Measurements from ENCODE around the gene NEDD4. TPM values are rescaled to one million over a fixed set of nuclear protein-coding genes. Genes with fewer than 3 reads are reported as not detected.
A peak's percentile ranks its signal among the peaks of the same experiment; 100 is the strongest.
"Not testable (repeated sequence)": the region's sequence is repeated elsewhere in the genome, so short reads cannot be mapped to it uniquely, and the experiment has no call there.

Gene NEDD4
- polyA plus RNA-seq, 2 of the 4 experiments (the other 2 are of a cell fraction) = 56.4 to 78.8 TPM

DNA sequence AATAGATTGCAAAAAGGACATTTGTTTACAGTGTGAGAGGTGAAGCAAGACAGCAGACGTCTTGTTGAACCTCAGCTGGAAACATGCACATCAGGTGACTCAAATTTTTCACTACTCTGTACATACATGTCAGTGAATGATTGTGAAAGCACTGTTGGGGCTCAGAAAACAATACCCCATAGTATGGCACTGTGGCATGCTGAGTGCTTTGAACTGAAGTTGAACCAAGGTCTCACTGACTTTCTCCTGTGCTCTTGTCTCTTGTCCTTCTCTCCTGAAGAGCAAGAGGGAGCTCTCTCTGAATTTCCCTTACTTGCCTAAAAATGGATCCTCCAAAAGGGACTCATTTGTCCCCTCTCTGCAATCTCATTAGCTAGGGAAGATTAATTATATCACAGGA is 24.5 kb upstream of the NEDD4 start:
- H3K9me3 ChIP-seq = peaks cover 6% of the 10 kb centered on the region
- TF ChIP-seq EHF (CRISPR knock-in tag; IDR thresholded peaks at IDR 0.05) = no peak
- TF ChIP-seq, protein P1, sequence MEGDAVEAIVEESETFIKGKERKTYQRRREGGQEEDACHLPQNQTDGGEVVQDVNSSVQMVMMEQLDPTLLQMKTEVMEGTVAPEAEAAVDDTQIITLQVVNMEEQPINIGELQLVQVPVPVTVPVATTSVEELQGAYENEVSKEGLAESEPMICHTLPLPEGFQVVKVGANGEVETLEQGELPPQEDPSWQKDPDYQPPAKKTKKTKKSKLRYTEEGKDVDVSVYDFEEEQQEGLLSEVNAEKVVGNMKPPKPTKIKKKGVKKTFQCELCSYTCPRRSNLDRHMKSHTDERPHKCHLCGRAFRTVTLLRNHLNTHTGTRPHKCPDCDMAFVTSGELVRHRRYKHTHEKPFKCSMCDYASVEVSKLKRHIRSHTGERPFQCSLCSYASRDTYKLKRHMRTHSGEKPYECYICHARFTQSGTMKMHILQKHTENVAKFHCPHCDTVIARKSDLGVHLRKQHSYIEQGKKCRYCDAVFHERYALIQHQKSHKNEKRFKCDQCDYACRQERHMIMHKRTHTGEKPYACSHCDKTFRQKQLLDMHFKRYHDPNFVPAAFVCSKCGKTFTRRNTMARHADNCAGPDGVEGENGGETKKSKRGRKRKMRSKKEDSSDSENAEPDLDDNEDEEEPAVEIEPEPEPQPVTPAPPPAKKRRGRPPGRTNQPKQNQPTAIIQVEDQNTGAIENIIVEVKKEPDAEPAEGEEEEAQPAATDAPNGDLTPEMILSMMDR (IDR thresholded peaks at IDR 0.05) = 0 out of 3 replicates have a peak, but pooled peaks have one; percentile 12
- TF ChIP-seq SMC3 (IDR thresholded peaks at IDR 0.05) = 0 out of 3 replicates have a peak, but pooled peaks have one; percentile 22
- 44% methylated on average over 1 of the region's 1 CpG for WGBS (ENCODE audit: missing lambda C conversion rate)
- DNase-seq (ENCODE audit: low read depth in 1 of 2, low spot score in 1 of 2) (no peak), FAIRE-seq (no peak), ATAC-seq (peak in 1 of 2 experiments; percentile 51; a peak in 3 of 6 replicates)
- H3K4me3 ChIP-seq = no peak overlapping the region
- H3K4me1 ChIP-seq = peaks cover 9% of the 10 kb centered on the region
- POLR2A ChIA-PET = no interaction called here
- no peak overlapping the region; the same call in 2 of the 3 replicates for H3K4me2 ChIP-seq
- CTCF ChIA-PET = interaction anchor here (0.7 to 2.3 kb wide), 9 partner anchors 16 to 277 kb away, joined by 3 to 7 read pairs (median 4); partner anchors contain the start of gene NEDD4
- no peak overlapping the region for H3K27ac ChIP-seq

DNA sequence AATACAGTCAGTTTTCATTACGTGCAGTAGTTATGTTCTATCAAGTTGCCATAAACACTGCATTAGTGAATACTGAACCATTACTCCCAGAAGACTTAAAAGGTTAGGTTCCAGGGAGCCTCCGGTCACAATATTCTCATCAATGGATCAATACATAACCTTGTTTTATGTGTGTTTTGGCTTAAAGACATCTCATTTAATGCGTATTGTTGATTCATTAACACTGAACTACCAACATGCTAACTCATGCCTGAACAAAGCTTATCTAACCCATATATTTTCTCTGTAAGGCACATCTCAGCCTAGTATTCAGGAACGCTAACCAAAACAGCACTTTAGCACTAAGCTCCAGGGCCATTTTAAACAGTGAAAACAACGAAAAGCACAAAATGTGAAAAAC is 24.1 kb upstream of the NEDD4 start:
- ATAC-seq (no peak), DNase-seq (ENCODE audit: low read depth in 1 of 2, low spot score in 1 of 2) (no peak), FAIRE-seq (no peak)
- POLR2A ChIA-PET = no interaction called here
- TF ChIP-seq HOXA7 (CRISPR knock-in tag; IDR thresholded peaks at IDR 0.05) (no peak), ZSCAN20 (CRISPR knock-in tag; IDR thresholded peaks at IDR 0.05) (no peak), NPAS2 (CRISPR knock-in tag; IDR thresholded peaks at IDR 0.05; ENCODE audit: borderline replicate concordance) (no peak), FOXS1 (CRISPR knock-in tag; IDR thresholded peaks at IDR 0.05) (no peak)
- TF ChIP-seq, protein P2, sequence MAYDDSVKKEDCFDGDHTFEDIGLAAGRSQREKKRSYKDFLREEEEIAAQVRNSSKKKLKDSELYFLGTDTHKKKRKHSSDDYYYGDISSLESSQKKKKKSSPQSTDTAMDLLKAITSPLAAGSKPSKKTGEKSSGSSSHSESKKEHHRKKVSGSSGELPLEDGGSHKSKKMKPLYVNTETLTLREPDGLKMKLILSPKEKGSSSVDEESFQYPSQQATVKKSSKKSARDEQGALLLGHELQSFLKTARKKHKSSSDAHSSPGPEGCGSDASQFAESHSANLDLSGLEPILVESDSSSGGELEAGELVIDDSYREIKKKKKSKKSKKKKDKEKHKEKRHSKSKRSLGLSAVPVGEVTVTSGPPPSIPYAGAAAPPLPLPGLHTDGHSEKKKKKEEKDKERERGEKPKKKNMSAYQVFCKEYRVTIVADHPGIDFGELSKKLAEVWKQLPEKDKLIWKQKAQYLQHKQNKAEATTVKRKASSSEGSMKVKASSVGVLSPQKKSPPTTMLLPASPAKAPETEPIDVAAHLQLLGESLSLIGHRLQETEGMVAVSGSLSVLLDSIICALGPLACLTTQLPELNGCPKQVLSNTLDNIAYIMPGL (CRISPR knock-in tag; IDR thresholded peaks at IDR 0.05; ENCODE audit: borderline replicate concordance) = no peak
- no peak overlapping the region for H3K27ac ChIP-seq
- no peak overlapping the region for H3K4me2 ChIP-seq
- 66% methylated on average over 5 of the region's 5 CpGs for WGBS (ENCODE audit: missing lambda C conversion rate)
- CTCF ChIA-PET = interaction anchor here (0.7 to 2.3 kb wide), 8 partner anchors 16 to 277 kb away, joined by 3 to 7 read pairs (median 4); partner anchors contain the start of gene NEDD4
- H3K4me1 ChIP-seq = peaks cover 9% of the 10 kb centered on the region
- H3K9me3 ChIP-seq = peaks cover 6% of the 10 kb centered on the region
- no peak overlapping the region for H3K4me3 ChIP-seq

DNA sequence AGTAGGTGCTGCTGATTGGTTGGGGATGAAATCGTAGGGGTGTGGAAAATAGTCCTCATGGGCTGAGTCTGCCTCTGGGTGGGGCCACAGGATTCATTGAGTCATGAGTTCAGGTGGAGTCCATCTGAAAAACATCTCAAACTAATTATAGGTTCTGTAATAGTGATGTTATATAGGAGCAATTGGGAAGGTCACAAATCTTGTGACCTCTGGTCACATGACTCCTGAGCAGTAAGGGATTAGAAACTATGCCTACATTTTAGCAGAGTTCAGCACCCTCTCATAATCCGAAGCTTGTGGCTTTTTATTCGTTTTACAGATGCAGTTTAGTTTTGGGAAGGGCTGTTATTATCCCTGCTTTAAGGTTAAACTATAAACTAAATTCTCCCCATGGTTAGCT is 22.9 kb upstream of the NEDD4 start:
- ATAC-seq = no peak
- Histone ChIP-seq H3K4me3 (no peak overlapping the region), H3K9me3 (peaks cover 6% of the 10 kb centered on the region), H3K4me2 (no peak overlapping the region), H3K4me1 (peaks cover 9% of the 10 kb centered on the region), H3K27ac (no peak overlapping the region)
- DNase-seq (ENCODE audit: low read depth in 1 of 2, low spot score in 1 of 2) = no peak
- TF ChIP-seq RNF2 (IDR thresholded peaks at IDR 0.05; ENCODE audit: borderline replicate concordance, low read depth) = no peak
- TF ChIP-seq ESRRA (IDR thresholded peaks at IDR 0.05; ENCODE audit: borderline replicate concordance, low read length) = no peak
- no peak for TF ChIP-seq HOXA7 (CRISPR knock-in tag; IDR thresholded peaks at IDR 0.05)
- no peak for TF ChIP-seq GATA3 (IDR thresholded peaks at IDR 0.05; ENCODE audit: borderline replicate concordance)
- TF ChIP-seq RAD21 (conservative IDR thresholded peaks at IDR 0.05 in 1 of 2, IDR thresholded peaks at IDR 0.05 in 1 of 2) = no peak
- TF ChIP-seq ZSCAN20 (CRISPR knock-in tag; IDR thresholded peaks at IDR 0.05) = no peak
- TF ChIP-seq EP300 (IDR thresholded peaks at IDR 0.05) = no peak
- TF ChIP-seq CHD2 (IDR thresholded peaks at IDR 0.05; ENCODE audit: low read length, partially characterized antibody) = no peak
- ChIA-PET CTCF (interaction anchor here (1.2 to 2.3 kb wide), 3 partner anchors 12 to 37 kb away, joined by 3 to 7 read pairs (median 3); no protein-coding TSS in a partner anchor), POLR2A (no interaction called here)
- no peak for FAIRE-seq
- WGBS (ENCODE audit: missing lambda C conversion rate) = 34% methylated on average over 3 of the region's 3 CpGs

DNA sequence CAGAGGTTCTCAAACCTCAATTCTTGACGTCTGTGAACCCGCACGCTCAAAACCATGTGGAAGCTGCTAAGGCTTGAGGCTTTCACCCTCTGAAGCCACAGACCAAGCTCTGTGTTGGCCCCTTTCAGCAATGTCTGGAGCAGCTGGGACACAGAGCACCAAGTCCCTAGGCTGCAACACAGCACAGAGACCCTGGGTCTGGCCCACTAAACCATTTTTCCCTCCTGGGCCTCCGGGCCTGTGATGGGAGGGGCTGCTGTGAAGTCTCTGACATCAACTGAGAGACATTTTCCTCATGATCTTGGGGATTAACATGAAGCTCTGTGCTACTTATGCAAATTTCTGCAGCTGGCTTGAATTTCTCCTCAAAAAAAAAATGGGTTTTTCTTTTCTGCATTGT is 21.3 kb upstream of the NEDD4 start:
- FAIRE-seq (no peak), ATAC-seq (no peak), DNase-seq (ENCODE audit: low read depth in 1 of 2, low spot score in 1 of 2) (no peak)
- H3K27ac ChIP-seq = no peak overlapping the region
- H3K4me1 ChIP-seq = peaks cover 9% of the 10 kb centered on the region
- TF ChIP-seq JUN (IDR thresholded peaks at IDR 0.05) (no peak), TP53 (CRISPR knock-in tag; IDR thresholded peaks at IDR 0.05) (no peak), ZFP36 (IDR thresholded peaks at IDR 0.05; ENCODE audit: borderline replicate concordance, partially characterized antibody) (peak; percentile 95), CEBPB (IDR thresholded peaks at IDR 0.05) (no peak), FOXS1 (CRISPR knock-in tag; IDR thresholded peaks at IDR 0.05) (no peak)
- WGBS (ENCODE audit: missing lambda C conversion rate) = 72% methylated on average over 4 of the region's 4 CpGs
- H3K4me2 ChIP-seq = no peak overlapping the region
- CTCF ChIA-PET = interaction anchor here (1.2 to 1.4 kb wide), 2 partner anchors 21 to 38 kb away, joined by 3 to 7 read pairs; no protein-coding TSS in a partner anchor
- no peak overlapping the region for H3K4me3 ChIP-seq
- H3K9me3 ChIP-seq = peaks cover 6% of the 10 kb centered on the region
- POLR2A ChIA-PET = no interaction called here

DNA sequence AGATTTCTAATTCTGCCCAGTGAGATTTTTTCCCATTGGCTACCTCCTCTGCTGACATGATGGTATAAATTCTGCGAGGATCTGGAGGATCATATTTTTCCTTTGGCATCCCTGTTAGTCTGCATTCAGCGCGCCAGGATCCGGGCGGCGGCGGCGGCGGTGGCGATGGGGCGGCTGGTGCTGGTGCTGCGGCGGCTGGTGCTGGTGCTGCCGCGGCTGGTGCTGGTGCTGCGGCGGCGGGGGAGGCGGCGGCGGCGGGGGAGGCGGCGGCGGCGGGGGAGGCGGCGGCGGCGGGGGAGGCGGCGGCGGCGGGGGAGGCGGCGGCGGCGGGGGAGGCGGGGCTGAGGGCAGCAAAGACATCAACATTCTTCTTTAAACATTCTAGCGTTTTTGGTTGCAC is 13.6 kb upstream of the NEDD4 start:
- H3K4me3 ChIP-seq = peak overlapping the region; percentile 46
- ATAC-seq (peak; percentile 83 to 92), DNase-seq (ENCODE audit: low read depth in 1 of 2, low spot score in 1 of 2) (peak in 1 of 2 experiments; percentile 35)
- CTCF ChIA-PET = interaction anchor here (1.0 to 1.6 kb wide), 2 partner anchors 13 to 23 kb away, joined by 3 to 5 read pairs; no protein-coding TSS in a partner anchor
- H3K9me3 ChIP-seq, FAIRE-seq, POLR2A ChIA-PET: not testable (repeated sequence)
- peaks cover 12% of the 10 kb centered on the region; the same call in 2 of the 3 replicates for H3K4me1 ChIP-seq
- H3K27ac ChIP-seq = peak overlapping the region; percentile 46 to 72; a peak in 5 of 6 replicates
- H3K4me2 ChIP-seq = peak overlapping the region; percentile 84
- 6% methylated on average over 8 of the region's 40 CpGs for WGBS (ENCODE audit: missing lambda C conversion rate)

Measured in A549 (cell line).